K562 (cell line): Measurements from ENCODE around the gene NAT14. TPM values are rescaled to one million over a fixed set of nuclear protein-coding genes. Genes with fewer than 3 reads are reported as not detected.

ENCODE experiments used
- ATAC-seq: fragments of 200-7000 bp; cut with Tn5 transposase; 3 replicates; pipeline ENCODE4 v1.9.1; 2020; ENCODE audit warnings: moderate library complexity
- BruUV-seq: library from RNA; stranded (reverse); fragments of 400-500 nt; replicated peaks from 2 replicates; lab custom pipeline; 2021; lab: Mats Ljungman, UMichigan
- CTCF ChIA-PET: fragments of 300-600 bp; formaldehyde crosslinking; extraction: SDS; loops from one replicate; lab custom pipeline; 2021; ENCODE audit warnings: low intra/inter-chr PET ratio; lab: Yijun Ruan, JAX
- POLR2A ChIA-PET: fragments of 300-600, 350-650 bp; sonication (Branson Sonifier 250); formaldehyde crosslinking; extraction: SDS; loops from one replicate; lab custom pipeline; 2021; ENCODE audit warnings: antibody characterized with exemption, inconsistent platforms; lab: Yijun Ruan, JAX
- DNase-seq, 4 experiments: peaks; one replicate each; pipeline versions ENCODE4 v3.0.0 to v3.0.0-alpha.2; 2011 to 2018; ENCODE audit warnings: low spot score in 3 of 4, mixed read lengths in 3 of 4; ENCODE audit errors: extremely low read depth in 1 of 4
- FAIRE-seq: peaks from 2 replicates; lab custom pipeline; 2011; peaks lifted over from hg19 to GRCh38; lab: Jason Lieb, UNC
- H2AFZ ChIP-seq: 2 replicates; pipeline ENCODE4 v1.6.0; 2011; ENCODE audit warnings: low read depth, low read length, control low read depth, inconsistent platforms
- H3K27ac ChIP-seq: fragments of 200-600 bp; 3 replicates; pipeline ENCODE4 v1.8.0; 2011; ENCODE audit warnings: low read depth, mild to moderate bottlenecking, control low read depth, inconsistent platforms, low read length, moderate library complexity, mixed read lengths; ENCODE audit errors: extremely low read depth
- H3K27me3 ChIP-seq, 2 experiments: fragments of 300-600 bp in 1 of 2; 2 replicates in 1 of 2; 3 replicates in 1 of 2; pipeline versions ENCODE4 v1.6.0 to v1.8.0; 2011; ENCODE audit warnings: inconsistent platforms in 2 of 2, low read length in 2 of 2, mild to moderate bottlenecking in 1 of 2, mixed read lengths in 1 of 2, moderate library complexity in 1 of 2; ENCODE audit not compliant: control insufficient read depth in 2 of 2, insufficient read depth in 2 of 2
- H3K36me3 ChIP-seq: fragments of 300-600 bp; 3 replicates; pipeline ENCODE4 v1.8.0; 2011; ENCODE audit warnings: mild to moderate bottlenecking, low read length, inconsistent platforms; ENCODE audit not compliant: control insufficient read depth, insufficient read depth
- H3K4me1 ChIP-seq, 2 experiments: fragments of 200-600 bp in 1 of 2; replicated peaks in 1 of 2; 2 replicates in 1 of 2; 3 replicates in 1 of 2; pipeline versions ENCODE4 v1.5.1 to v1.8.0; 2011; ENCODE audit warnings: inconsistent platforms in 2 of 2, low read length in 2 of 2, mild to moderate bottlenecking in 1 of 2, mixed read lengths in 1 of 2, moderate library complexity in 1 of 2; ENCODE audit not compliant: control insufficient read depth in 2 of 2, insufficient read depth in 2 of 2
- H3K4me2 ChIP-seq: 2 replicates; pipeline ENCODE4 v1.6.1; 2011; ENCODE audit warnings: low read length, control low read depth, inconsistent platforms, mixed read lengths; ENCODE audit not compliant: insufficient read depth
- H3K4me3 ChIP-seq: fragments of 200-600 bp; sonication (generic), shearing (Covaris generic); 2 replicates; pipeline ENCODE4 v1.5.1; 2016; ENCODE audit warnings: control low read depth, inconsistent platforms
- H3K79me2 ChIP-seq: fragments of 200-600 bp; 3 replicates; pipeline ENCODE4 v1.8.0; 2011; ENCODE audit warnings: low read length, inconsistent platforms; ENCODE audit not compliant: control insufficient read depth, insufficient read depth
- H3K9ac ChIP-seq, 2 experiments: 2 replicates each; pipeline versions ENCODE4 v1.6.0 to v1.6.1; 2011; ENCODE audit warnings: low read depth in 2 of 2, low read length in 2 of 2, control low read depth in 1 of 2, inconsistent platforms in 1 of 2, mild to moderate bottlenecking in 1 of 2, mixed read lengths in 1 of 2; ENCODE audit not compliant: insufficient read depth in 1 of 2
- H3K9me1 ChIP-seq: one replicate; pipeline ENCODE4 v1.6.0; 2011; ENCODE audit warnings: inconsistent platforms, mild to moderate bottlenecking, low read length, moderate library complexity; ENCODE audit not compliant: control insufficient read depth, insufficient read depth
- H3K9me3 ChIP-seq: replicated peaks from 2 replicates; pipeline ENCODE4 v1.5.1; 2011; ENCODE audit warnings: low read depth, low read length, inconsistent platforms; ENCODE audit not compliant: control insufficient read depth, insufficient read depth
- H4K20me1 ChIP-seq: replicated peaks from 2 replicates; pipeline ENCODE4 v1.6.1; 2011; ENCODE audit warnings: low read length, inconsistent platforms, mixed read lengths; ENCODE audit not compliant: control insufficient read depth, insufficient read depth
- ELF4 ChIP-seq: fragments of 450-650 bp; formaldehyde crosslinking; IDR thresholded peaks from 2 replicates; pipeline ENCODE4 v1.4.0; 2022; ENCODE audit warnings: missing genetic modification characterization
- HNRNPL ChIP-seq: fragments of 200-400 bp; formaldehyde crosslinking; IDR thresholded peaks from 2 replicates; pipeline ENCODE4 v1.6.1; 2017; ENCODE audit warnings: low read depth, mild to moderate bottlenecking, low read length
- NCOA2 ChIP-seq, 2 experiments: fragments of 450-650 bp; IDR thresholded peaks; 2 replicates each; pipeline ENCODE4 v1.6.1; 2018; ENCODE audit warnings: mild to moderate bottlenecking in 2 of 2, moderate library complexity in 1 of 2; ENCODE audit not compliant: partially characterized antibody in 2 of 2
- NCOA4 ChIP-seq: fragments of 450-650 bp; IDR thresholded peaks from 2 replicates; pipeline ENCODE4 v1.6.1; 2018; ENCODE audit warnings: mild to moderate bottlenecking; ENCODE audit not compliant: partially characterized antibody
- POLR2G ChIP-seq: fragments of 200-400 bp; formaldehyde crosslinking; IDR thresholded peaks from 2 replicates; pipeline ENCODE4 v1.6.1; 2017; ENCODE audit warnings: low read depth, mild to moderate bottlenecking, antibody characterized with exemption, low read length, moderate library complexity
- SMAD2 ChIP-seq: fragments of 150-350 bp; IDR thresholded peaks from 2 replicates; pipeline ENCODE4 v1.6.1; 2014; ENCODE audit warnings: low read depth, mild to moderate bottlenecking, low read length
- ZSCAN29 ChIP-seq: fragments of 450-650 bp; IDR thresholded peaks from 2 replicates; pipeline ENCODE4 v1.6.1; 2017
- WGBS: fragments of 100-300 bp; shearing (Covaris generic); methylation state at CpG from one replicate; pipeline ENCODE4 v1.1.6; 2016; ENCODE audit warnings: low coverage, mixed read lengths; ENCODE audit not compliant: insufficient coverage; ENCODE audit errors: missing lambda C conversion rate; 5-methylcytosine and 5-hydroxymethylcytosine counted together
- in situ Hi-C: fragments of 300-500 bp; cut with MboI; formaldehyde crosslinking; loops from 4 replicates; pipeline ENCODE4 v1.15.0; 2018; ENCODE audit warnings: inconsistent platforms, mixed read lengths
- intact Hi-C: fragments of 100-400 bp; cut with micrococcal nuclease; formaldehyde crosslinking; loops from 2 replicates; pipeline ENCODE4 v1.14.2; 2022
- polyA plus RNA-seq, 8 experiments: library from polyadenylated mRNA; depleted of rRNA in 4 of 8; stranded (reverse) in 5 of 8; unstranded in 3 of 8; fragments of >200 nt; fragmentation: Nextera tagmentation in 2 of 8; fragmentation: Illumina TruSeq in 1 of 8; extraction: Ambion mirVana in 2 of 8; extraction: Trizol in 1 of 8; gene quantifications; 2 replicates each; pipeline versions ENCODE4 v1.2.1 to v1.2.3, GENCODE V29; 2011 to 2014; ENCODE audit warnings: inconsistent platforms in 1 of 8, missing spikeins in 1 of 8
- total RNA-seq, 7 experiments: library from RNA; depleted of rRNA in 6 of 7; stranded (reverse); fragments of >200 nt in 6 of 7; fragmentation: Illumina TruSeq in 2 of 7; extraction: Trizol in 2 of 7; gene quantifications; 2 replicates each; pipeline versions ENCODE4 v1.2.1 to v1.2.3, GENCODE V29; 2011 to 2021; ENCODE audit warnings: low replicate concordance in 1 of 7
- TF ChIP-seq, protein P1 (sequence below): fragments of 250-450 bp; sonication (Bioruptor Pico); IDR thresholded peaks from 2 replicates; pipeline ENCODE4 v1.5.1; 2021; ENCODE audit warnings: mild to moderate bottlenecking
- TF ChIP-seq, protein P2 (sequence below): sonication (generic); formaldehyde crosslinking; IDR thresholded peaks from 2 replicates; pipeline ENCODE4 v1.8.1; 2023; ENCODE audit warnings: mild to moderate bottlenecking, missing genetic modification reagents

NAT14 gene
- total and polyA plus RNA-seq, 9 of the 15 experiments (the other 6 are each of a cell fraction or from before 2014, with no cell fraction given), result 2.4 to 77.0 (median 26.7) TPM

DNA sequence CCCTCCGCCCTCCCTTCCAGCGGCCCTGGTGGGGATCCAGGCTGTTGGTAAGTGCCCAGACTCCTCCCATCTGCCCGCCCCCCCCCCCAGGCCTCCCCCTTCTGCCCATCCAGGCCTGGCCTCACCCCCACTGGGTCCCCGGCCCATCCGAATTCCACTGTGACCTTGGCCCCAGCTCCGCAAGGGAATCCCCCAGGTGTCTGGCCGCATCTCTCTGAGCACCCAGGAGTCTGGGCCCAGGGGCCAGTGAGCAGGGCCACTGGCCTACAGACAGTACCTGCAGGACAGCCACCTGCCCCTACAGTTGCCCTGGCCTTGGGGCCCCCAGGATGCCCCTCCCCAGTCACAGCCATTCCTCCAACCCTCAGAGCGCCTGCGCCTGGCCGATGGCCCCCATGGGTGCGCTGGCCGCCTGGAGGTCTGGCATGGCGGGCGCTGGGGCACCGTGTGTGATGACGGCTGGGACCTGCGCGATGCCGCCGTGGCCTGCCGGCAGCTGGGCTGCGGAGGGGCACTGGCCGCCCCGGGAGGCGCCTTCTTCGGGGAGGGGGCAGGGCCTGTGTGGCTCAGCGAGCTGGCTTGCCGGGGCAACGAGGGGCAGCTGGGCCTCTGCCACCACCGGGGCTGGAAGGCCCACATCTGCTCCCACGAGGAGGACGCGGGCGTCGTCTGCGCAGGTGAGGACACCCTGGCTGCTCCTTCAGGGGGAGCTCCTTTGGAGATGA is 4.2 kb downstream of the NAT14 start:
- no peak for TF ChIP-seq SMAD2
- no peak for TF ChIP-seq NCOA2 (IDR thresholded peaks at IDR 0.05; ENCODE audit: partially characterized antibody in 2 of 2)
- TF ChIP-seq, protein P1, sequence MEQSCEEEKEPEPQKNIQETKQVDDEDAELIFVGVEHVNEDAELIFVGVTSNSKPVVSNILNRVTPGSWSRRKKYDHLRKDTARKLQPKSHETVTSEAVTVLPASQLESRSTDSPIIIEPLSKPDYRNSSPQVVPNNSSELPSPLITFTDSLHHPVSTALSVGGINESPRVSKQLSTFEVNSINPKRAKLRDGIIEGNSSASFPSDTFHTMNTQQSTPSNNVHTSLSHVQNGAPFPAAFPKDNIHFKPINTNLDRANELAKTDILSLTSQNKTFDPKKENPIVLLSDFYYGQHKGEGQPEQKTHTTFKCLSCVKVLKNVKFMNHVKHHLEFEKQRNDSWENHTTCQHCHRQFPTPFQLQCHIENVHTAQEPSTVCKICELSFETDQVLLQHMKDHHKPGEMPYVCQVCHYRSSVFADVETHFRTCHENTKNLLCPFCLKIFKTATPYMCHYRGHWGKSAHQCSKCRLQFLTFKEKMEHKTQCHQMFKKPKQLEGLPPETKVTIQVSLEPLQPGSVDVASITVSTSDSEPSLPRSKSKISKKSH (CRISPR knock-in tag), result no peak
- no peak for TF ChIP-seq ZSCAN29
- no peak for TF ChIP-seq NCOA4
- peak; percentile 76 for TF ChIP-seq POLR2G
- TF ChIP-seq, protein P2, sequence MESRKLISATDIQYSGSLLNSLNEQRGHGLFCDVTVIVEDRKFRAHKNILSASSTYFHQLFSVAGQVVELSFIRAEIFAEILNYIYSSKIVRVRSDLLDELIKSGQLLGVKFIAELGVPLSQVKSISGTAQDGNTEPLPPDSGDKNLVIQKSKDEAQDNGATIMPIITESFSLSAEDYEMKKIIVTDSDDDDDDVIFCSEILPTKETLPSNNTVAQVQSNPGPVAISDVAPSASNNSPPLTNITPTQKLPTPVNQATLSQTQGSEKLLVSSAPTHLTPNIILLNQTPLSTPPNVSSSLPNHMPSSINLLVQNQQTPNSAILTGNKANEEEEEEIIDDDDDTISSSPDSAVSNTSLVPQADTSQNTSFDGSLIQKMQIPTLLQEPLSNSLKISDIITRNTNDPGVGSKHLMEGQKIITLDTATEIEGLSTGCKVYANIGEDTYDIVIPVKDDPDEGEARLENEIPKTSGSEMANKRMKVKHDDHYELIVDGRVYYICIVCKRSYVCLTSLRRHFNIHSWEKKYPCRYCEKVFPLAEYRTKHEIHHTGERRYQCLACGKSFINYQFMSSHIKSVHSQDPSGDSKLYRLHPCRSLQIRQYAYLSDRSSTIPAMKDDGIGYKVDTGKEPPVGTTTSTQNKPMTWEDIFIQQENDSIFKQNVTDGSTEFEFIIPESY (CRISPR knock-in tag), result peak; percentile 96
- no peak for TF ChIP-seq ELF4 (CRISPR knock-in tag)
- TF ChIP-seq HNRNPL, result peak; percentile 78; the same call in 1 of the 2 replicates
- TF ChIP-seq, all 486 proteins: peak for 3
- no peak for ATAC-seq
- 81% methylated on average over 24 of the region's 36 CpGs for WGBS
- Histone ChIP-seq H4K20me1 (no peaks in the 10 kb centered on the region), H3K27me3 (peaks cover 0 to 4% of the 10 kb centered on the region in 2 experiments; a peak in 1 of 5 replicates), H3K79me2 (peaks cover 12% of the 10 kb centered on the region; the same call in 2 of the 3 replicates), H3K9me3 (no peaks in the 10 kb centered on the region), H3K9ac (peak overlapping the region in 1 of 2 experiments; percentile 81; a peak in 2 of 4 replicates), H3K27ac (no peak overlapping the region), H3K36me3 (peaks cover 5% of the 10 kb centered on the region; the same call in 2 of the 3 replicates), H3K9me1 (no peaks in the 10 kb centered on the region), H3K4me2 (no peak overlapping the region), H3K4me3 (no peak overlapping the region), H2AFZ (no peak overlapping the region), H3K4me1 (peaks cover 29 to 89% of the 10 kb centered on the region in 2 experiments)
- in situ Hi-C loops (no loop called here), intact Hi-C loops (no loop called here)
- peak in 2 of 4 experiments; percentile 30 to 33 for DNase-seq
- FAIRE-seq, result no peak
- ChIA-PET CTCF (no interaction called here), POLR2A (interaction anchor here (0.6 to 2.3 kb wide), 4 partner anchors 10 to 105 kb away, joined by 3 to 5 read pairs (median 3); partner anchors contain the start of gene TMEM238)
- BruUV-seq, result no TSS peak
